ENCODE results near the gene ZNF254.

The ZNF254 gene

GRCh38 chr19:24140591-24140990, 53.6 kb downstream of the ZNF254 start:
- no peak for DNase-seq
- Histone ChIP-seq H3K9me3 (ENCODE audit: severe bottlenecking) (no peaks in the 10 kb centered on the region), H3K27ac (no peak overlapping the region), H3K4me3 (ENCODE audit: low read depth, low read length) (no peak overlapping the region), H3K36me3 (no peaks in the 10 kb centered on the region), H3K27me3 (ENCODE audit: insufficient read depth, low read depth, severe bottlenecking) (no peaks in the 10 kb centered on the region)
- TF ChIP-seq CTCF (IDR thresholded peaks at IDR 0.05; ENCODE audit: low read depth, low read length) = no peak

GRCh38 chr19:24141612-24142011, 54.6 kb downstream of the ZNF254 start:
- TF ChIP-seq CTCF (IDR thresholded peaks at IDR 0.05; ENCODE audit: low read depth, low read length) = no peak
- H3K27ac ChIP-seq = no peak overlapping the region
- H3K4me3 ChIP-seq (ENCODE audit: low read depth, low read length) = no peak overlapping the region
- no peak for DNase-seq
- no peaks in the 10 kb centered on the region for H3K27me3 ChIP-seq (ENCODE audit: insufficient read depth, low read depth, severe bottlenecking)
- no peaks in the 10 kb centered on the region for H3K9me3 ChIP-seq (ENCODE audit: severe bottlenecking)
- H3K36me3 ChIP-seq = no peaks in the 10 kb centered on the region

GRCh38 chr19:24142771-24143170, 55.8 kb downstream of the ZNF254 start:
- TF ChIP-seq CTCF (IDR thresholded peaks at IDR 0.05; ENCODE audit: low read depth, low read length) = no peak
- Histone ChIP-seq H3K4me3 (ENCODE audit: low read depth, low read length) (no peak overlapping the region), H3K9me3 (ENCODE audit: severe bottlenecking) (no peaks in the 10 kb centered on the region), H3K36me3 (no peaks in the 10 kb centered on the region), H3K27me3 (ENCODE audit: insufficient read depth, low read depth, severe bottlenecking) (no peaks in the 10 kb centered on the region), H3K27ac (no peak overlapping the region)
- DNase-seq = no peak

- no peaks in the 10 kb centered on the region for H3K27me3 ChIP-seq (ENCODE audit: insufficient read depth, low read depth, severe bottlenecking)
- no peak overlapping the region for H3K27ac ChIP-seq
- no peak overlapping the region for H3K4me3 ChIP-seq (ENCODE audit: low read depth, low read length)
- no peaks in the 10 kb centered on the region for H3K36me3 ChIP-seq
- H3K9me3 ChIP-seq (ENCODE audit: severe bottlenecking) = no peaks in the 10 kb centered on the region
- DNase-seq = peak; percentile 11
- peak; percentile 81 for TF ChIP-seq CTCF (IDR thresholded peaks at IDR 0.05; ENCODE audit: low read depth, low read length)
Measured at GRCh38 chr19:24159707-24160106, 72.7 kb downstream of the ZNF254 start.

- Histone ChIP-seq H3K27ac (no peak overlapping the region), H3K36me3 (no peaks in the 10 kb centered on the region), H3K4me3 (ENCODE audit: low read depth, low read length) (no peak overlapping the region), H3K27me3 (ENCODE audit: insufficient read depth, low read depth, severe bottlenecking) (no peaks in the 10 kb centered on the region), H3K9me3 (ENCODE audit: severe bottlenecking) (no peaks in the 10 kb centered on the region)
- no peak for TF ChIP-seq CTCF (IDR thresholded peaks at IDR 0.05; ENCODE audit: low read depth, low read length)
- no peak for DNase-seq
Measured at GRCh38 chr19:24166055-24166454, 79.1 kb downstream of the ZNF254 start.

GRCh38 chr19:24173882-24174281, 86.9 kb downstream of the ZNF254 start:
- Histone ChIP-seq H3K27me3 (ENCODE audit: insufficient read depth, low read depth, severe bottlenecking) (no peaks in the 10 kb centered on the region), H3K27ac (no peak overlapping the region), H3K4me3 (ENCODE audit: low read depth, low read length) (no peak overlapping the region), H3K36me3 (no peaks in the 10 kb centered on the region), H3K9me3 (ENCODE audit: severe bottlenecking) (peaks cover 5% of the 10 kb centered on the region)
- TF ChIP-seq CTCF (IDR thresholded peaks at IDR 0.05; ENCODE audit: low read depth, low read length) = no peak
- no peak for DNase-seq
